ENCODE data around the gene CIAO2B.

Gene CIAO2B

GRCh38 chr16:66934138-66934838 is at the start of gene CIAO2B:
Gene CIAO2B (minus strand): TSS chr16:66934402. CDS start chr16:66934364, 38 bp downstream.
- Histone ChIP-seq H3K4me1 (ENCODE audit: insufficient read depth, low read length, severe bottlenecking) (peaks cover 23% of the 10 kb centered on the region), H3K9me2 (ENCODE audit: low read depth, low read length) (no peaks in the 10 kb centered on the region), H3K9me3 (ENCODE audit: low read length) (no peaks in the 10 kb centered on the region), H3F3A (ENCODE audit: insufficient read depth, low read length) (no peaks in the 10 kb centered on the region), H4K20me1 (ENCODE audit: insufficient read depth, low read length) (no peaks in the 10 kb centered on the region), H3K4me2 (ENCODE audit: low read length) (peak within 1 kb of the TSS; percentile 98), H2AFZ (ENCODE audit: low read length) (no peak within 1 kb of the TSS), H3K9ac (ENCODE audit: low read length) (peak within 1 kb of the TSS; percentile 97), H3K79me2 (ENCODE audit: insufficient read depth, low read length) (no peaks in the 10 kb centered on the region), H3K27ac (ENCODE audit: low read depth, low read length, poor library complexity, severe bottlenecking) (no peak within 1 kb of the TSS), H3K36me3 (ENCODE audit: insufficient read depth, low read length) (peaks cover 10% of the 10 kb centered on the region; the same call in 1 of the 2 replicates), H3K4me3 (ENCODE audit: low read depth, low read length, poor library complexity, severe bottlenecking) (peak within 1 kb of the TSS; percentile 97), H3K27me3 (ENCODE audit: insufficient read depth, low read length) (no peaks in the 10 kb centered on the region)
- TF ChIP-seq CTCF (IDR thresholded peaks at IDR 0.05; ENCODE audit: low read length) (no peak), EZH2 (IDR thresholded peaks at IDR 0.05; ENCODE audit: borderline replicate concordance, low read length) (no peak)

- no peak for TF ChIP-seq EZH2 (IDR thresholded peaks at IDR 0.05; ENCODE audit: borderline replicate concordance, low read length)
- TF ChIP-seq CTCF (IDR thresholded peaks at IDR 0.05; ENCODE audit: low read length), result no peak
- Histone ChIP-seq H3K4me3 (ENCODE audit: low read depth, low read length, poor library complexity, severe bottlenecking) (no peak overlapping the region), H3K4me2 (ENCODE audit: low read length) (no peak overlapping the region), H3K27me3 (ENCODE audit: insufficient read depth, low read length) (no peaks in the 10 kb centered on the region), H3K27ac (ENCODE audit: low read depth, low read length, poor library complexity, severe bottlenecking) (no peak overlapping the region), H3K4me1 (ENCODE audit: insufficient read depth, low read length, severe bottlenecking) (no peaks in the 10 kb centered on the region), H3K9me3 (ENCODE audit: low read length) (no peaks in the 10 kb centered on the region), H3K79me2 (ENCODE audit: insufficient read depth, low read length) (no peaks in the 10 kb centered on the region), H2AFZ (ENCODE audit: low read length) (no peak overlapping the region), H4K20me1 (ENCODE audit: insufficient read depth, low read length) (no peaks in the 10 kb centered on the region), H3F3A (ENCODE audit: insufficient read depth, low read length) (no peaks in the 10 kb centered on the region), H3K9ac (ENCODE audit: low read length) (no peak overlapping the region), H3K36me3 (ENCODE audit: insufficient read depth, low read length) (no peaks in the 10 kb centered on the region), H3K9me2 (ENCODE audit: low read depth, low read length) (no peaks in the 10 kb centered on the region)
These were observed 48.8 kb upstream of the CIAO2B start for GRCh38 chr16:66983033-66983432.

- Histone ChIP-seq H3K4me3 (ENCODE audit: low read depth, low read length, poor library complexity, severe bottlenecking) (no peak overlapping the region), H3K4me1 (ENCODE audit: insufficient read depth, low read length, severe bottlenecking) (no peaks in the 10 kb centered on the region), H2AFZ (ENCODE audit: low read length) (no peak overlapping the region), H3K9ac (ENCODE audit: low read length) (no peak overlapping the region), H3F3A (ENCODE audit: insufficient read depth, low read length) (no peaks in the 10 kb centered on the region), H3K9me3 (ENCODE audit: low read length) (no peaks in the 10 kb centered on the region), H3K4me2 (ENCODE audit: low read length) (no peak overlapping the region), H3K9me2 (ENCODE audit: low read depth, low read length) (no peaks in the 10 kb centered on the region), H3K79me2 (ENCODE audit: insufficient read depth, low read length) (no peaks in the 10 kb centered on the region), H4K20me1 (ENCODE audit: insufficient read depth, low read length) (no peaks in the 10 kb centered on the region), H3K27me3 (ENCODE audit: insufficient read depth, low read length) (no peaks in the 10 kb centered on the region), H3K36me3 (ENCODE audit: insufficient read depth, low read length) (no peaks in the 10 kb centered on the region), H3K27ac (ENCODE audit: low read depth, low read length, poor library complexity, severe bottlenecking) (no peak overlapping the region)
- TF ChIP-seq CTCF (IDR thresholded peaks at IDR 0.05; ENCODE audit: low read length) (no peak), EZH2 (IDR thresholded peaks at IDR 0.05; ENCODE audit: borderline replicate concordance, low read length) (no peak)
These were observed 45.0 kb upstream of the CIAO2B start for GRCh38 chr16:66979011-66979717.

Data from OCI-LY1 (cell line).